Measurements from ENCODE around the gene MVD. TPM values are rescaled to one million over a fixed set of nuclear protein-coding genes. Genes with fewer than 3 reads are reported as not detected.

MVD gene
- total and polyA plus RNA-seq, 2 of the 13 experiments (the other 11 are each of a cell fraction or from before 2014, with no cell fraction given) = 28.1 to 187 TPM

DNA sequence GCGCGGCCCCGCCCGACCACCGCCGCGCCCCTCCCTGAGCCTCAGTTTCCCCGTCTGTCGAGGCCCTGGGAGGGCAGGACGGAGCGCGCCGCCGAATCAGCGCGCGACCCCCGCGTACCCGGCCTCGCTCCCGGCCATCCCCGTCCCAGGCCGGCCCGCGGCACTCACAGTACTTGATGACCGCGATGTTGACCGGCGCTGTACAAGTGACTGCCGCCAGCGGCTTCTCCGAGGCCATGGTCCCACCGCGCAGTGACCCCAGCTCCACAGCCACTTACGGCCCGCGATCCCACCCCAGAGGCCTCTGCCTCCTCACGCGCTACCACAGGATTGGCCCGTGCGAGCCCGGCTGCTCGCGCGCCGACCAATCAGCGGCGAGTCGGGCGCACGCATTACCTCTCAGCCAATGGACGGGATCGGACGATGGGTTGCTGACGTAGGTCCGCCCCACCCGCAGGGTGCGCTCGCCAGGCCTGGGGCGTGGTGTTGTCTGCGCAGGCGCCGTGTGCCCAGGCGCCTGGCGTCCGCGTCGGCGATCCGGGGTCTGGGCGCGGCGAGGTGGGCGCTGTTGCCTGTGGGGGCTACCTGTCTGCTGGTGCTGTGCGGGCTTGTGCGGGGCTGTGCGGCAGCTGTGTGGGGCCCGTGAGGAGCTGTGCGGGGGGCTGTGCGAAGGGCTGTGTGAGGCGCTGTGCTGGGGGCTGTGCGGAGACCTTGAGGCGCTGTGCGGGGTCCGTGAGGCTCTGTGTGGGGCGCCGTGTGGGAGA, at the start of gene MVD (continued):
- TF ChIP-seq AGO2 (optimal IDR thresholded peaks at IDR 0.05; ENCODE audit: low read depth, low read length) = peak; percentile 85
- no peak; the same call in 1 of the 2 replicates for TF ChIP-seq ZNF460 (CRISPR knock-in tag; IDR thresholded peaks at IDR 0.05; ENCODE audit: borderline replicate concordance)
- TF ChIP-seq SRSF1 (optimal IDR thresholded peaks at IDR 0.05; ENCODE audit: low read depth, low read length) = peak; percentile 25
- peak; percentile 56 for TF ChIP-seq IRF2 (CRISPR knock-in tag; IDR thresholded peaks at IDR 0.05)
- TF ChIP-seq, protein P1, sequence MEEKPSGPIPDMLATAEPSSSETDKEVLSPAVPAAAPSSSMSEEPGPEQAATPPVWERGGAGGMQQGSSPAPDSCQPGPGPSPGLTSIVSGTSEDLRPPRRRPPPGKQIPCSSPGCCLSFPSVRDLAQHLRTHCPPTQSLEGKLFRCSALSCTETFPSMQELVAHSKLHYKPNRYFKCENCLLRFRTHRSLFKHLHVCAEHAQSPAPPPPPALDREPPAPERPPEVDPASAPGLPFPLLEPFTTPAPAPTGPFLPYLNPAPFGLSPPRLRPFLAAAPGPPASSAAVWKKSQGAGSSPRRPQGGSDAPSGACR (CRISPR knock-in tag; IDR thresholded peaks at IDR 0.05) = peak; percentile 94
- no peak for TF ChIP-seq PHB2 (IDR thresholded peaks at IDR 0.05; ENCODE audit: partially characterized antibody)
- TF ChIP-seq ZNF333 (CRISPR knock-in tag; IDR thresholded peaks at IDR 0.05; ENCODE audit: borderline replicate concordance) = peak; percentile 50; the same call in 1 of the 2 replicates
- TF ChIP-seq, protein P2, sequence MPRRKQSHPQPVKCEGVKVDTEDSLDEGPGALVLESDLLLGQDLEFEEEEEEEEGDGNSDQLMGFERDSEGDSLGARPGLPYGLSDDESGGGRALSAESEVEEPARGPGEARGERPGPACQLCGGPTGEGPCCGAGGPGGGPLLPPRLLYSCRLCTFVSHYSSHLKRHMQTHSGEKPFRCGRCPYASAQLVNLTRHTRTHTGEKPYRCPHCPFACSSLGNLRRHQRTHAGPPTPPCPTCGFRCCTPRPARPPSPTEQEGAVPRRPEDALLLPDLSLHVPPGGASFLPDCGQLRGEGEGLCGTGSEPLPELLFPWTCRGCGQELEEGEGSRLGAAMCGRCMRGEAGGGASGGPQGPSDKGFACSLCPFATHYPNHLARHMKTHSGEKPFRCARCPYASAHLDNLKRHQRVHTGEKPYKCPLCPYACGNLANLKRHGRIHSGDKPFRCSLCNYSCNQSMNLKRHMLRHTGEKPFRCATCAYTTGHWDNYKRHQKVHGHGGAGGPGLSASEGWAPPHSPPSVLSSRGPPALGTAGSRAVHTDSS (CRISPR knock-in tag; conservative IDR thresholded peaks at IDR 0.05) = no peak
- no peak; the same call in 1 of the 2 replicates for TF ChIP-seq NFKBIZ (CRISPR knock-in tag; IDR thresholded peaks at IDR 0.05)
- TF ChIP-seq, protein P3, sequence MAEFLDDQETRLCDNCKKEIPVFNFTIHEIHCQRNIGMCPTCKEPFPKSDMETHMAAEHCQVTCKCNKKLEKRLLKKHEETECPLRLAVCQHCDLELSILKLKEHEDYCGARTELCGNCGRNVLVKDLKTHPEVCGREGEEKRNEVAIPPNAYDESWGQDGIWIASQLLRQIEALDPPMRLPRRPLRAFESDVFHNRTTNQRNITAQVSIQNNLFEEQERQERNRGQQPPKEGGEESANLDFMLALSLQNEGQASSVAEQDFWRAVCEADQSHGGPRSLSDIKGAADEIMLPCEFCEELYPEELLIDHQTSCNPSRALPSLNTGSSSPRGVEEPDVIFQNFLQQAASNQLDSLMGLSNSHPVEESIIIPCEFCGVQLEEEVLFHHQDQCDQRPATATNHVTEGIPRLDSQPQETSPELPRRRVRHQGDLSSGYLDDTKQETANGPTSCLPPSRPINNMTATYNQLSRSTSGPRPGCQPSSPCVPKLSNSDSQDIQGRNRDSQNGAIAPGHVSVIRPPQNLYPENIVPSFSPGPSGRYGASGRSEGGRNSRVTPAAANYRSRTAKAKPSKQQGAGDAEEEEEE (CRISPR knock-in tag; IDR thresholded peaks at IDR 0.05; ENCODE audit: borderline replicate concordance) = no peak
- TF ChIP-seq KDM3A (CRISPR knock-in tag; IDR thresholded peaks at IDR 0.05; ENCODE audit: low read depth) = peak; percentile 90
- peak; percentile 86; the same call in 1 of the 2 replicates for TF ChIP-seq ZFP36L1 (CRISPR knock-in tag; IDR thresholded peaks at IDR 0.05)
- peak; percentile 76 for TF ChIP-seq KMT2B (CRISPR knock-in tag; IDR thresholded peaks at IDR 0.05)
- TF ChIP-seq, protein P4, sequence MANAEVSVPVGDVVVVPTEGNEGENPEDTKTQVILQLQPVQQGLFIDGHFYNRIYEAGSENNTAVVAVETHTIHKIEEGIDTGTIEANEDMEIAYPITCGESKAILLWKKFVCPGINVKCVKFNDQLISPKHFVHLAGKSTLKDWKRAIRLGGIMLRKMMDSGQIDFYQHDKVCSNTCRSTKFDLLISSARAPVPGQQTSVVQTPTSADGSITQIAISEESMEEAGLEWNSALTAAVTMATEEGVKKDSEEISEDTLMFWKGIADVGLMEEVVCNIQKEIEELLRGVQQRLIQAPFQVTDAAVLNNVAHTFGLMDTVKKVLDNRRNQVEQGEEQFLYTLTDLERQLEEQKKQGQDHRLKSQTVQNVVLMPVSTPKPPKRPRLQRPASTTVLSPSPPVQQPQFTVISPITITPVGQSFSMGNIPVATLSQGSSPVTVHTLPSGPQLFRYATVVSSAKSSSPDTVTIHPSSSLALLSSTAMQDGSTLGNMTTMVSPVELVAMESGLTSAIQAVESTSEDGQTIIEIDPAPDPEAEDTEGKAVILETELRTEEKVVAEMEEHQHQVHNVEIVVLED (CRISPR knock-in tag; IDR thresholded peaks at IDR 0.05; ENCODE audit: borderline replicate concordance) = peak; percentile 98
- no peak for TF ChIP-seq ZBTB20 (CRISPR knock-in tag; IDR thresholded peaks at IDR 0.05; ENCODE audit: borderline replicate concordance, low read depth)
- TF ChIP-seq FIP1L1 (IDR thresholded peaks at IDR 0.05; ENCODE audit: borderline replicate concordance, insufficient read depth, low read depth, low read length) = no peak
- TF ChIP-seq MYNN (CRISPR knock-in tag; IDR thresholded peaks at IDR 0.05; ENCODE audit: low read depth) = no peak
- peak; percentile 68 for TF ChIP-seq ZNF768 (CRISPR knock-in tag; IDR thresholded peaks at IDR 0.05)
- no peak for TF ChIP-seq ZNF557 (CRISPR knock-in tag; IDR thresholded peaks at IDR 0.05)
- TF ChIP-seq LCORL (IDR thresholded peaks at IDR 0.05) = no peak
- TF ChIP-seq LCORL (CRISPR knock-in tag; IDR thresholded peaks at IDR 0.05) = peak; percentile 53
- peak; percentile 4; the same call in 1 of the 2 replicates for TF ChIP-seq ZFP41 (CRISPR knock-in tag; IDR thresholded peaks at IDR 0.05; ENCODE audit: borderline replicate concordance)
- no peak for TF ChIP-seq RBM22 (optimal IDR thresholded peaks at IDR 0.05; ENCODE audit: low read length)
- no peak for TF ChIP-seq ZNF432 (CRISPR knock-in tag; IDR thresholded peaks at IDR 0.05; ENCODE audit: borderline replicate concordance)
- peak; percentile 74 for TF ChIP-seq TARDBP (CRISPR knock-in tag; IDR thresholded peaks at IDR 0.05)

Measured in HepG2 (cell line).